Activated effector memory CD4-positive, alpha-beta T cell treated with Interleukin-2 at 50 U/mL for 16 hours (primary cell): Measurements from ENCODE around the gene GARIN5B.
A peak's percentile ranks its signal among the peaks of the same experiment; 100 is the strongest.
"Not testable (repeated sequence)": the region's sequence is repeated elsewhere in the genome, so short reads cannot be mapped to it uniquely, and the experiment has no call there.

Experiments
- DNase-seq: peaks from one replicate; pipeline ENCODE4 v3.0.0-alpha.2; 2020

GARIN5B gene

GRCh38 chr19:55362990-55363716, at the start of gene GARIN5B:
TSS of gene GARIN5B (minus strand) at chr19:55363260. CDS start at chr19:55363066, 194 bp downstream.
- DNase-seq = no peak

DNA sequence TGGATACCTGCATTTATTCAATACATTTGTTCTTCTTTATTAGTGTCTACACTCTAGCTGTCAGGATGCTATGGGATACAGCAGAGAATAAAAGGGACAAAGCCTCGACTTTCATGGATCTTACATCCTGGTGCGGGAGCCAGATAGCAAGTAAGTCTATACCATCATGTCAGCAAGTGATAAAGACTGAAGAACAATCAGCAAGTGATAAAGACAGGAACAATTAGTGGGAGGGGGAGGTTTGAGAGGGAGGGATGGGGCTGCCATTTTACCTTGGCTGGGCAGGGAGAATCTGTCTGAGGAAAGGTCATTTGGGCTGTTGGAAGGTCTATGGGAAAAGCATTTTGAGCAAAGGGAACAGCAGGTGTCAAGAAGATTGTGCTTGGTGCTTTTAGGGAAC, 47.1 kb upstream of the GARIN5B start:
- no peak for DNase-seq

- not testable (repeated sequence) for DNase-seq
These were observed 46.1 kb upstream of the GARIN5B start for GRCh38 chr19:55409179-55409578.

DNA sequence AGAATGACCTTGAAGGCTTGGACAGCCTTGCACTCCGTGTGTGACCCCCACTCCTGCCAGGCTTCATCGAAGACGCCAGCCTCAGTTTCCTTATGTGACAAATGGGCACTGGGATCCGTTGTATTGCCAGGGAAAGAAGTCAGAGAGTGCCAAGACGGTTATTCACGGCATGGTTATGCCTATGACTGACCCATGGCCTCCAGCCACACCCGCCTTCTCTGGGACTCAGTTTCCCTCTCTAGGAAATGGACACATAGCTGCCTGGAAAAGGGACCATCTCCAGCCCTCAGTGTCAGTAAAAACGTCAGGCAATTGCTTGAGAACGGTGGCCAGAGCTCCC, 45.4 kb upstream of the GARIN5B start:
- no peak for DNase-seq

GRCh38 chr19:55407800-55408532, 44.9 kb upstream of the GARIN5B start:
- peak; percentile 95 for DNase-seq

GRCh38 chr19:55407550-55407799, 44.4 kb upstream of the GARIN5B start, which contains the start of gene UBE2S:
TSS of gene UBE2S (minus strand) at chr19:55407788. CDS start at chr19:55407589, 199 bp downstream.
- not testable (repeated sequence) for DNase-seq

GRCh38 chr19:55406826-55407549, 43.9 kb upstream of the GARIN5B start:
- peak; percentile 19 for DNase-seq

GRCh38 chr19:55406091-55406825, 43.2 kb upstream of the GARIN5B start:
- no peak for DNase-seq

DNA sequence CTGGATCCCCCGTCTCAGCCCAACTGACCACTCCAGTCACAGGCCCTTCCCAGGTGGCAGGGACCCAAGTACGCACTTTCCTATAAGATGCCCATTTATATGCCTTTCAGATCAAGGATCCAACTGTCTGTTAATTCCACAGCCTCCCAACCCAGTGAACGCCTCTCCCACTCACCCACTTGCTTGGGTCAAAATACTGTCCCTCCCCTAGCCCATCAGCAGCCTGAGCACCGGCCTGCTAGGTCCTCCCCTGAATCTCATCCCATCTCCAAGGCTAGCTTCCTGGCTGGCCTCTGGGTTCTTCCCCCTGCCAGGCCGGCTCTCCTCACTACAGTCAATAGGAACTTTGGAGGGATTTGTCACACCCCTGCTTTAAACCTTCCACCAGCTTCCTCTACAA, 42.6 kb upstream of the GARIN5B start:
- DNase-seq = no peak

DNA sequence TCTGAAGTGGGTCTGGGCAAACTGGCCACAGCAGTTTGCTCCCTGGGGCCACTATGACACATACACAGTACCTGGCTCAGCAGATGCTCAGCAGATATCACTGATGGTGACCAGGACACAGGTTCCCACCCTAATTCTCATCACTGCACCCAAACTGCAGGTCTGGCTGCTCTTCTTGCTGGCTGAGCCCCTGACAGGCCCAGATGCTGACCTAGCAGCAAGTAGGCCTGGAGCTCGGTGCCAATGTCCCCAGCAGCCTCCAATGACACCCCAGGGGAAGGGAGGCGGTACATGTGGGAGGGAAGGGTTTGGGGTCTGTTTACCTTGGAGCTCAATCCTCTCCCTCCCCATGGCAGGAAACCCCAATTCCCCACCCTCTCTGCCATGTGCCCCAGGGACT, 39.4 kb upstream of the GARIN5B start:
- no peak for DNase-seq

DNA sequence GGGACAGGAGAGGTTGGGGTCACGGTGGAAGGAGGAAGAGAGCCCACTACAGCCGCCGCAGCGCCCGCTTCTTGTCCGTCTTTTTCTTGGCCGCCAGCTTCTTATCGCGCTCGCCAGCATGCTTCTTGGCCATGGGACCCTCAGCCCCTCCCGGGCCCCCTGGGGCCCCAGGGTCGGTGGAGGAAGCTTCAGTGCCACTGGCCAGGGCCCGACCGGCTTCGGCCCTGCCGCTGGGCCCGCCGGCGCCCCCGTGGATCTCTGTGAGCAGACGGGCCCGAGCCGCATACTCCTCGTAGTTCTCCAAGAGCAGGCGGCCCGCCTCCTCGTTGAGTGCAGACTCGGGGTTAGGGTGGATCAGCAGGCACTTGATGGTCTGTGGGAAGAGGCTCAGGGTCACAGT, 38.3 kb upstream of the GARIN5B start:
- DNase-seq = not testable (repeated sequence)

- DNase-seq = no peak
These were observed 37.4 kb upstream of the GARIN5B start for GRCh38 chr19:55400281-55401087.

GRCh38 chr19:55398200-55398925, 35.3 kb upstream of the GARIN5B start:
- no peak for DNase-seq

DNA sequence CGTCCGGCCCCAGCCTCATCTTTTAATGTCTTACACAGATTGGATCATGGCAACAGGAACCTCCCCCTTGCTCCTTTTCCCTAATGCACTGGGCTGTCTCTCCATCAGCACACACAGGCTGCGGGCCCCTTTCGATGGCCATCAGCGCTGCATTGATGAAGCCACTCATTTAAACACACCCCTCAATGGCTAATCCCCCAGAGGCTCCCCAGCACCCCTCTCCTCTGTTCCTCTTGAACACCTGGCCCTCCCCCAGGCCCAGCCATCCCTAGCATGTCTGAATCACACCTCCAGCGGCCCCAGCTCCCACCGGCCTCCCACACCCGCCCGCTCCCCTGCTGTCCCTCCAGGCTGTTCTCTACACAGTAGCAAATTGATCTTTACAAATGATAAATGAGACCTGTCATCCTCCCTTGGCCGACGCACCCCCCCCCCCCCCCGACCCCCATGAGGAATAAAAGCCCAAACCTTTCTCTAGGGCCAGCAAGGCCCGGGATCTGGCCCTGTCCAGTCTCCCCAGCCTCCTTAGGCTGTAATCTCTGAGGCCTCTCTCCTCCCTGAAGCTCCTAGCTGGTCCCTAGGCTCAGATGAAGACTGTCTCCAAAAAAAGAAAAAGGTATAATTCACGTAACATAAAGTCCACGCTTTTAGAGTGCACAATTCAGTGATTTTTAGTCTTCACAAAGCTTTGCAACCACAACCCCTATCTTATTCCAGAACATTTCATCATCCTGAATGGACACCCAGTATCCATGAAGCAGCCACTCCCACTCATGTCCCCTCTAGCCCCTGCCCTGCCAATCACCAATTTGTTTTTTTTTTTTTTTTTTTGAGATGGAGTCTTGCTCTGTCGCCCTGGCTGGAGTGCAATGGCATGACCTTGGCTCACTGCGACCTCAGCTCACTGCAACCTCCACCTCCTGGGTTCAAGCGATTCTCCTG, 30.0 kb upstream of the GARIN5B start:
- no peak for DNase-seq

- no peak for DNase-seq
These were observed 28.9 kb upstream of the GARIN5B start for GRCh38 chr19:55391702-55392615.

- no peak for DNase-seq
These were observed 28.2 kb upstream of the GARIN5B start for GRCh38 chr19:55391191-55391670.

DNA sequence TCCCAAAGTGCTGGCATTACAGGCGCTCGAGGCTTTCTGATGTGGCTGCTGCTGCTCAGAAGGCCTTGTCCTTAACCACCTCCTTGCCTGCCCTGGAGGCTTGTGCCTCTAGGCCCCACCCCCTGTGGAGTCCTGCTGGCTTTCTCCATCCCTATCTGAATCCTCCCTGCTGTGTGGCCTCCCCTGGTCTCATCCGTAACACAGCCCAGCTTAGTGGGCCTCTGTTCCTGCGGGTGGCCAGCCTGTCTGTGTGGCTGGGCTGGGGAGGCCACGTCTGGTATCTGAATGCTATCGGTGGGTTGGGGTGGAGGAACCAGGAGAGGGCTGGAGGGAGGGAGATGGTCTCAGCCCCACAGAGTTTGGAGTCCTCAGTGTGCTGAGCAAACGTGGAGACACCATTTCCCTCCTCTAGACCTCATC, 27.4 kb upstream of the GARIN5B start:
- no peak for DNase-seq

- no peak for DNase-seq
These were observed 26.6 kb upstream of the GARIN5B start for GRCh38 chr19:55389386-55390317.
